ENCODE results near the gene ARMCX6.

DNA sequence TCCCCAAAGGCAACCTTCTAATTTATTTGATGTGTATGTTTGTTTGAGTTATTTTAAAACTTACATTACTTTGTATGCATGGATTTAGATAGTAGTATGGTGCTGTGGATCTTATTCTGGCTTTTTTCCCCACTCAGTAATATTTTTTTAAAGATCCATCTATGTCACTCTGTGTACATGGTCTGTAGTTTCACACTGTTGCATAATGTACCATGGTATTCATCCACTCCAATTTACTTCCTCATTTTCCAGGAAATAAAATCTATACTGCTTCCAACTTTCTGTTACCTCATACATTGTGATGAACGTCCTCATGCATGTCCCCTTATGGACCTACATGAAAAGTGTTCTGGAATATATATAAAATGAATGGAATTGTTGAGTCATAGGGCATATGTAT lies 24.3 kb upstream of the ARMCX6 start:
- TF ChIP-seq, protein P1, sequence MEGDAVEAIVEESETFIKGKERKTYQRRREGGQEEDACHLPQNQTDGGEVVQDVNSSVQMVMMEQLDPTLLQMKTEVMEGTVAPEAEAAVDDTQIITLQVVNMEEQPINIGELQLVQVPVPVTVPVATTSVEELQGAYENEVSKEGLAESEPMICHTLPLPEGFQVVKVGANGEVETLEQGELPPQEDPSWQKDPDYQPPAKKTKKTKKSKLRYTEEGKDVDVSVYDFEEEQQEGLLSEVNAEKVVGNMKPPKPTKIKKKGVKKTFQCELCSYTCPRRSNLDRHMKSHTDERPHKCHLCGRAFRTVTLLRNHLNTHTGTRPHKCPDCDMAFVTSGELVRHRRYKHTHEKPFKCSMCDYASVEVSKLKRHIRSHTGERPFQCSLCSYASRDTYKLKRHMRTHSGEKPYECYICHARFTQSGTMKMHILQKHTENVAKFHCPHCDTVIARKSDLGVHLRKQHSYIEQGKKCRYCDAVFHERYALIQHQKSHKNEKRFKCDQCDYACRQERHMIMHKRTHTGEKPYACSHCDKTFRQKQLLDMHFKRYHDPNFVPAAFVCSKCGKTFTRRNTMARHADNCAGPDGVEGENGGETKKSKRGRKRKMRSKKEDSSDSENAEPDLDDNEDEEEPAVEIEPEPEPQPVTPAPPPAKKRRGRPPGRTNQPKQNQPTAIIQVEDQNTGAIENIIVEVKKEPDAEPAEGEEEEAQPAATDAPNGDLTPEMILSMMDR (IDR thresholded peaks at IDR 0.05 in 8 of 11, conservative IDR thresholded peaks at IDR 0.05 in 3 of 11): no peak
- TF ChIP-seq POLR2AphosphoS5 (IDR thresholded peaks at IDR 0.05) (no peak), POLR2A (IDR thresholded peaks at IDR 0.05) (no peak)
